HEK293 (cell line): Measurements from ENCODE around the gene TPH2.

Source experiments
- CTCF ChIA-PET: fragments of 350-600 bp; formaldehyde crosslinking; extraction: SDS; loops from one replicate; lab custom pipeline; 2021; ENCODE audit warnings: antibody characterized with exemption; lab: Yijun Ruan, JAX
- POLR2A ChIA-PET: fragments of 300-600 bp; formaldehyde crosslinking; extraction: SDS; loops from one replicate; lab custom pipeline; 2020; ENCODE audit warnings: antibody characterized with exemption, inconsistent platforms; lab: Yijun Ruan, JAX
- H3K27ac ChIP-seq: fragments of 200-500 bp; sonication (Bioruptor generic); 2 replicates; pipeline ENCODE4 v1.5.1; 2014; ENCODE audit warnings: low read depth, low read length, control low read depth, inconsistent platforms; ENCODE audit errors: extremely low read depth
- H3K36me3 ChIP-seq, 2 experiments: fragments of 200-500 bp in 1 of 2; sonication (Bioruptor generic) in 1 of 2; 1 replicate in 1 of 2; 2 replicates in 1 of 2; pipeline ENCODE4 v1.5.1; 2014 to 2017; ENCODE audit warnings: inconsistent platforms in 2 of 2, low read length in 2 of 2; ENCODE audit not compliant: control insufficient read depth in 2 of 2, insufficient read depth in 1 of 2
- H3K4me1 ChIP-seq: fragments of 200-500 bp; sonication (Bioruptor generic); 2 replicates; pipeline ENCODE4 v1.5.1; 2014; ENCODE audit warnings: mild to moderate bottlenecking, low read length, inconsistent platforms; ENCODE audit not compliant: control insufficient read depth, insufficient read depth
- H3K4me3 ChIP-seq: 2 replicates; pipeline ENCODE4 v1.5.1; 2011; ENCODE audit warnings: low read depth, mild to moderate bottlenecking, control low read depth, low read length, moderate library complexity
- H3K9me3 ChIP-seq: fragments of 200-500 bp; sonication (Bioruptor generic); 2 replicates; pipeline ENCODE4 v1.5.1; 2014; ENCODE audit warnings: low read depth, low read length, inconsistent platforms; ENCODE audit not compliant: control insufficient read depth, insufficient read depth
- SP7 ChIP-seq: fragments of 450-650 bp; formaldehyde crosslinking; IDR thresholded peaks from 2 replicates; pipeline ENCODE4 v1.5.1; 2016; ENCODE audit warnings: missing biosample characterization, missing genetic modification characterization
- ZBTB6 ChIP-seq: fragments of 450-650 bp; formaldehyde crosslinking; IDR thresholded peaks from 2 replicates; pipeline ENCODE4 v1.5.1; 2017; ENCODE audit warnings: missing biosample characterization, missing genetic modification characterization
- ZNF112 ChIP-seq: fragments of 450-650 bp; formaldehyde crosslinking; IDR thresholded peaks from 2 replicates; pipeline ENCODE4 v1.5.0; 2017; ENCODE audit warnings: missing biosample characterization, missing genetic modification characterization
- ZNF24 ChIP-seq: fragments of 450-650 bp; formaldehyde crosslinking; IDR thresholded peaks from 2 replicates; pipeline ENCODE4 v1.5.1; 2016; ENCODE audit warnings: missing biosample characterization, missing genetic modification characterization
- ZNF266 ChIP-seq: fragments of 450-650 bp; formaldehyde crosslinking; IDR thresholded peaks from 2 replicates; pipeline ENCODE4 v1.5.1; 2016; ENCODE audit warnings: missing biosample characterization, missing genetic modification characterization, low read depth
- ZNF366 ChIP-seq: fragments of 450-650 bp; formaldehyde crosslinking; conservative IDR thresholded peaks from 2 replicates; pipeline ENCODE4 v1.5.1; 2016; ENCODE audit warnings: missing biosample characterization, missing genetic modification characterization
- ZNF37A ChIP-seq: fragments of 450-650 bp; IDR thresholded peaks from 2 replicates; pipeline ENCODE4 v1.5.1; 2018; ENCODE audit warnings: missing biosample characterization, missing genetic modification characterization
- ZNF473 ChIP-seq: fragments of 450-650 bp; formaldehyde crosslinking; IDR thresholded peaks from 2 replicates; pipeline ENCODE4 v1.5.1; 2017; ENCODE audit warnings: missing biosample characterization, missing genetic modification characterization
- ZNF560 ChIP-seq: fragments of 450-650 bp; formaldehyde crosslinking; IDR thresholded peaks from 2 replicates; pipeline ENCODE4 v1.5.1; 2017; ENCODE audit warnings: missing biosample characterization, missing genetic modification characterization, borderline replicate concordance
- ZNF701 ChIP-seq: fragments of 450-650 bp; formaldehyde crosslinking; IDR thresholded peaks from 2 replicates; pipeline ENCODE4 v1.5.1; 2016; ENCODE audit warnings: missing biosample characterization, missing genetic modification characterization
- ZNF768 ChIP-seq: fragments of 450-650 bp; formaldehyde crosslinking; IDR thresholded peaks from 2 replicates; pipeline ENCODE4 v1.5.1; 2018; ENCODE audit warnings: missing biosample characterization, mild to moderate bottlenecking, missing genetic modification characterization
- ZSCAN5A ChIP-seq: fragments of 450-650 bp; formaldehyde crosslinking; IDR thresholded peaks from 2 replicates; pipeline ENCODE4 v1.5.1; 2016; ENCODE audit warnings: missing biosample characterization, missing genetic modification characterization
- TF ChIP-seq, protein P1 (sequence below): fragments of 450-650 bp; formaldehyde crosslinking; IDR thresholded peaks from 2 replicates; pipeline ENCODE4 v1.5.1; 2016; ENCODE audit warnings: missing biosample characterization, missing genetic modification characterization, borderline replicate concordance
- TF ChIP-seq, protein P2 (sequence below): fragments of 450-650 bp; formaldehyde crosslinking; IDR thresholded peaks from 2 replicates; pipeline ENCODE4 v1.5.1; 2016; ENCODE audit warnings: missing biosample characterization, missing genetic modification characterization, low read depth

TPH2 gene

DNA sequence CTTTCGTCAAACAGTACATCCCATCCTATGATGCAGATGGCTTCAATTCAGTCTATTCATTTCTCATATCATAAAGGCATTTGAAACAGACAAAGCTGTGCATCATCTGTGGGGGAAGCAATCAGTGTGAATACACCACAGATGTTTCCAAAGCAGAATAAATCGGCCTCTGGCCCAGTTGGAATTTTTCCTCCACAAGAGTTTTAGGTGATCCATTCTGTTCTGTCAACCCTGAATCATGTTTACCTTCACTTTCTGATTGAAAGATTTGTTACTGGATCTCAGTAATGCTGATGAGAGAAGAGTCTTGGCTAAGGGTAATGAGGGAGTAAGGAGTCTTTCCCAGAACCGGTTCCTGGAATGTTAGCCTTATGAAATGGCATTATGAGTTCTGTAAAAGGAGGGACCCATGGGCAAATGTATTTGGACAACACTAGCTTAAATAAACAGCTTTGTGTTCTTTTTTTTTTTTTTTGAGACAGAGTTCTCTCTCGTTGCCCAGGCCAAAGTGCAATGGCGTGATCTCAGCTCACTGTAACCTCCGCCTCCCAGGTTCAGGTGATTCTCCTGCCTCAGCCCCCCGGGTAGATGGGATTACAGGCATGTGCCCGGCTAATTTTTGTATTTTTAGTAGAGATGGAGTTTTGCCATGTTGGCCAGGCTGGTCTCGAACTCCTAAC, 62.5 kb downstream of the TPH2 start (continued):
- TF ChIP-seq ZSCAN5A, result no peak

GRCh38 chr12:72006766-72007165, 68.1 kb downstream of the TPH2 start:
- Histone ChIP-seq H3K9me3 (no peaks in the 10 kb centered on the region), H3K4me1 (no peaks in the 10 kb centered on the region), H3K4me3 (no peak overlapping the region), H3K27ac (no peak overlapping the region), H3K36me3 (no peaks in the 10 kb centered on the region)
- ChIA-PET CTCF (interaction anchor here (0.7 kb wide), 1 partner anchor 47 kb away, joined by 3 read pairs; no protein-coding TSS in a partner anchor), POLR2A (no interaction called here)
- TF ChIP-seq ZNF24 (tag by site-specific recombination) (no peak), ZBTB6 (tag by site-specific recombination) (no peak), ZNF473 (tag by site-specific recombination) (no peak), ZNF701 (tag by site-specific recombination) (no peak), ZNF560 (tag by site-specific recombination) (no peak), ZNF366 (no peak), SP7 (tag by site-specific recombination) (no peak), ZNF112 (tag by site-specific recombination) (no peak), ZNF768 (no peak), ZNF266 (no peak)
- TF ChIP-seq, protein P1, sequence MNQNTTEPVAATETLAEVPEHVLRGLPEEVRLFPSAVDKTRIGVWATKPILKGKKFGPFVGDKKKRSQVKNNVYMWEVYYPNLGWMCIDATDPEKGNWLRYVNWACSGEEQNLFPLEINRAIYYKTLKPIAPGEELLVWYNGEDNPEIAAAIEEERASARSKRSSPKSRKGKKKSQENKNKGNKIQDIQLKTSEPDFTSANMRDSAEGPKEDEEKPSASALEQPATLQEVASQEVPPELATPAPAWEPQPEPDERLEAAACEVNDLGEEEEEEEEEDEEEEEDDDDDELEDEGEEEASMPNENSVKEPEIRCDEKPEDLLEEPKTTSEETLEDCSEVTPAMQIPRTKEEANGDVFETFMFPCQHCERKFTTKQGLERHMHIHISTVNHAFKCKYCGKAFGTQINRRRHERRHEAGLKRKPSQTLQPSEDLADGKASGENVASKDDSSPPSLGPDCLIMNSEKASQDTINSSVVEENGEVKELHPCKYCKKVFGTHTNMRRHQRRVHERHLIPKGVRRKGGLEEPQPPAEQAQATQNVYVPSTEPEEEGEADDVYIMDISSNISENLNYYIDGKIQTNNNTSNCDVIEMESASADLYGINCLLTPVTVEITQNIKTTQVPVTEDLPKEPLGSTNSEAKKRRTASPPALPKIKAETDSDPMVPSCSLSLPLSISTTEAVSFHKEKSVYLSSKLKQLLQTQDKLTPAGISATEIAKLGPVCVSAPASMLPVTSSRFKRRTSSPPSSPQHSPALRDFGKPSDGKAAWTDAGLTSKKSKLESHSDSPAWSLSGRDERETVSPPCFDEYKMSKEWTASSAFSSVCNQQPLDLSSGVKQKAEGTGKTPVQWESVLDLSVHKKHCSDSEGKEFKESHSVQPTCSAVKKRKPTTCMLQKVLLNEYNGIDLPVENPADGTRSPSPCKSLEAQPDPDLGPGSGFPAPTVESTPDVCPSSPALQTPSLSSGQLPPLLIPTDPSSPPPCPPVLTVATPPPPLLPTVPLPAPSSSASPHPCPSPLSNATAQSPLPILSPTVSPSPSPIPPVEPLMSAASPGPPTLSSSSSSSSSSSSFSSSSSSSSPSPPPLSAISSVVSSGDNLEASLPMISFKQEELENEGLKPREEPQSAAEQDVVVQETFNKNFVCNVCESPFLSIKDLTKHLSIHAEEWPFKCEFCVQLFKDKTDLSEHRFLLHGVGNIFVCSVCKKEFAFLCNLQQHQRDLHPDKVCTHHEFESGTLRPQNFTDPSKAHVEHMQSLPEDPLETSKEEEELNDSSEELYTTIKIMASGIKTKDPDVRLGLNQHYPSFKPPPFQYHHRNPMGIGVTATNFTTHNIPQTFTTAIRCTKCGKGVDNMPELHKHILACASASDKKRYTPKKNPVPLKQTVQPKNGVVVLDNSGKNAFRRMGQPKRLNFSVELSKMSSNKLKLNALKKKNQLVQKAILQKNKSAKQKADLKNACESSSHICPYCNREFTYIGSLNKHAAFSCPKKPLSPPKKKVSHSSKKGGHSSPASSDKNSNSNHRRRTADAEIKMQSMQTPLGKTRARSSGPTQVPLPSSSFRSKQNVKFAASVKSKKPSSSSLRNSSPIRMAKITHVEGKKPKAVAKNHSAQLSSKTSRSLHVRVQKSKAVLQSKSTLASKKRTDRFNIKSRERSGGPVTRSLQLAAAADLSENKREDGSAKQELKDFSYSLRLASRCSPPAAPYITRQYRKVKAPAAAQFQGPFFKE (tag by site-specific recombination), result no peak

DNA sequence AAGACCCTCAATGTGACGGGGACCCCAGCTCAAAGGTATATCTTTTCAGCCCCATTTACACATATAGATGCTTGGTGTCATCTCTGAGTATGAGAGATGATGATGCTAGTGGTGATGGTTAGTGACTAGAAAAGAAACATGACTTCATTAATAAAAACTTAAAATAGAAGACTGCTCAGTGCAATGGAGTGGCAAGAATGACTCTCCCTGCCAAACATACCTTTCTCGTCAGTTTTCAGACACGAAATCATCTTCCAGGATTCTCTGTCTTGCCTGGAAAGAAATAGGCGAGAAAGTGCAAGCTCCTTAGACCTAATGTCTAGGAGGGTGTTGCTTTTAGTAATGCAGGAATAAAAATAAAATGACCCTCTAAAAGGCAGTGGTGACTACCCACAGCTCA, 71.7 kb downstream of the TPH2 start:
- H3K36me3 ChIP-seq, result no peaks in the 10 kb centered on the region
- no peak overlapping the region for H3K4me3 ChIP-seq
- TF ChIP-seq, protein P2, sequence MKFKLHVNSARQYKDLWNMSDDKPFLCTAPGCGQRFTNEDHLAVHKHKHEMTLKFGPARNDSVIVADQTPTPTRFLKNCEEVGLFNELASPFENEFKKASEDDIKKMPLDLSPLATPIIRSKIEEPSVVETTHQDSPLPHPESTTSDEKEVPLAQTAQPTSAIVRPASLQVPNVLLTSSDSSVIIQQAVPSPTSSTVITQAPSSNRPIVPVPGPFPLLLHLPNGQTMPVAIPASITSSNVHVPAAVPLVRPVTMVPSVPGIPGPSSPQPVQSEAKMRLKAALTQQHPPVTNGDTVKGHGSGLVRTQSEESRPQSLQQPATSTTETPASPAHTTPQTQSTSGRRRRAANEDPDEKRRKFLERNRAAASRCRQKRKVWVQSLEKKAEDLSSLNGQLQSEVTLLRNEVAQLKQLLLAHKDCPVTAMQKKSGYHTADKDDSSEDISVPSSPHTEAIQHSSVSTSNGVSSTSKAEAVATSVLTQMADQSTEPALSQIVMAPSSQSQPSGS, result no peak
- TF ChIP-seq ZNF37A (tag by site-specific recombination), result no peak
- CTCF ChIA-PET, result interaction anchor here (0.7 to 1.0 kb wide), 3 partner anchors 9 to 68 kb away, joined by 3 read pairs; no protein-coding TSS in a partner anchor
- H3K27ac ChIP-seq, result no peak overlapping the region
- POLR2A ChIA-PET, result no interaction called here
- H3K9me3 ChIP-seq, result no peaks in the 10 kb centered on the region
- no peaks in the 10 kb centered on the region for H3K4me1 ChIP-seq
